ENCODE data around the gene PRR30. TPM values are rescaled to one million over a fixed set of nuclear protein-coding genes. Genes with fewer than 3 reads are reported as not detected.

PRR30 gene
- total RNA-seq, 1 donor from 2014 or later: not detected

DNA sequence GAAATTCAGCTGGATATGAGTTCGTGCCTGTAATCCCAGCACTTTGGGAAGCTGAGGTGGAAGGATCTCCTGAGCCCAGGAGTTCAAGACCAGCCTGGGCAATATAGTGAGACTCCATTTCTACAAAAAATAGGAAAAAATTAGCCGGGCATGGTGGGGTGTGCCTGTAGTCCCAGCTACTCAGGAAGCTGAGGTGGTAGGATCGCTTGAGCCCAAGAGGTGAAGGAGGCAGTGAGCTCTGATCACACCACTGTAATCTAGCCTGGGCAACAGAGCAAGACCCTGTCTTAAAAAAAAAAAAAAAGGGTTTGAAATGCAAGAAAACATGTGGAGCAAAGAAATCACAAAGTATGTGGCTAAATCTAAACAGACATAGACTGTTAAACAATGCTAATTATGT is 30.1 kb downstream of the PRR30 start:
- Mint-ChIP-seq H3K4me1 (ENCODE audit: low read depth, unreplicated experiment) (no peaks in the 10 kb centered on the region), H3K27me3 (ENCODE audit: unreplicated experiment) (no peaks in the 10 kb centered on the region)

GRCh38 chr2:27108221-27108620 is 31.0 kb downstream of the PRR30 start:
- Mint-ChIP-seq H3K27ac (ENCODE audit: unreplicated experiment) (no peak overlapping the region), H3K27me3 (ENCODE audit: unreplicated experiment) (no peaks in the 10 kb centered on the region), H3K9me3 (ENCODE audit: unreplicated experiment) (peaks cover 2% of the 10 kb centered on the region), H3K4me3 (ENCODE audit: unreplicated experiment) (no peak overlapping the region), H3K4me1 (ENCODE audit: low read depth, unreplicated experiment) (no peaks in the 10 kb centered on the region), H3K36me3 (ENCODE audit: unreplicated experiment) (no peaks in the 10 kb centered on the region)
- DNase-seq: no peak
- TF ChIP-seq CTCF (IDR thresholded peaks at IDR 0.05; ENCODE audit: partially characterized antibody, unreplicated experiment): no peak

More for the DNA sequence above, 30.1 kb downstream of the PRR30 start:
- no peak for TF ChIP-seq CTCF (IDR thresholded peaks at IDR 0.05; ENCODE audit: partially characterized antibody, unreplicated experiment)
- no peak for DNase-seq
- peaks cover 2% of the 10 kb centered on the region for H3K9me3 Mint-ChIP-seq (ENCODE audit: unreplicated experiment)
- no peak overlapping the region for H3K27ac Mint-ChIP-seq (ENCODE audit: unreplicated experiment)
- H3K4me3 Mint-ChIP-seq (ENCODE audit: unreplicated experiment): no peak overlapping the region
- no peaks in the 10 kb centered on the region for H3K36me3 Mint-ChIP-seq (ENCODE audit: unreplicated experiment)

- no peak overlapping the region for H3K4me3 Mint-ChIP-seq (ENCODE audit: unreplicated experiment)
- H3K4me1 Mint-ChIP-seq (ENCODE audit: low read depth, unreplicated experiment): no peaks in the 10 kb centered on the region
- DNase-seq: no peak
- no peaks in the 10 kb centered on the region for H3K36me3 Mint-ChIP-seq (ENCODE audit: unreplicated experiment)
- no peaks in the 10 kb centered on the region for H3K27me3 Mint-ChIP-seq (ENCODE audit: unreplicated experiment)
- peaks cover 2% of the 10 kb centered on the region for H3K9me3 Mint-ChIP-seq (ENCODE audit: unreplicated experiment)
- H3K27ac Mint-ChIP-seq (ENCODE audit: unreplicated experiment): no peak overlapping the region
- no peak for TF ChIP-seq CTCF (IDR thresholded peaks at IDR 0.05; ENCODE audit: partially characterized antibody, unreplicated experiment)
Observed at GRCh38 chr2:27105981-27106380, 33.2 kb downstream of the PRR30 start.

DNA sequence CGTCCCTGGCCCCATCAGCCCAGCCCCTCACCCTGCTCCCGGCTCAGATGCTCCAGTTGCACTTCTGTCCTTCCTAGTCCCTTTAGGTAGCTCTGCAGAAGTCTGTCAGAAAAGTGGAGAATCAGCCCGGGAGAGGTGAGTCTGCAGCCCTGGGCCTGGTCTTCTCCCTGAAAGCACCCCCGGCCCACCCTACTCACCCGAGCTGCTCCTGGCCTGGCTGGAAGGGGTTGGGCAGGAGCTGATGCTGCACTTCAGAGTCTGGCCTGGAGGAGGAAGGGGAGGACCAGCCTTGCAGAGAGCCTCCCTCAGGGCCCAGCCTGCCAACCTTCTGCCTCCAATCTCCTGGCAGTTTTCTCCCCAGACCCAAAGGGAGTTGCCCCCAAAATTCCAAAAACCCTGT is 36.9 kb downstream of the PRR30 start:
- Mint-ChIP-seq H3K9me3 (ENCODE audit: unreplicated experiment) (peaks cover 5% of the 10 kb centered on the region), H3K36me3 (ENCODE audit: unreplicated experiment) (no peaks in the 10 kb centered on the region), H3K27ac (ENCODE audit: unreplicated experiment) (no peak overlapping the region), H3K27me3 (ENCODE audit: unreplicated experiment) (peaks cover 4% of the 10 kb centered on the region), H3K4me1 (ENCODE audit: low read depth, unreplicated experiment) (peaks cover 3% of the 10 kb centered on the region), H3K4me3 (ENCODE audit: unreplicated experiment) (no peak overlapping the region)
- no peak for TF ChIP-seq CTCF (IDR thresholded peaks at IDR 0.05; ENCODE audit: partially characterized antibody, unreplicated experiment)
- no peak for DNase-seq

DNA sequence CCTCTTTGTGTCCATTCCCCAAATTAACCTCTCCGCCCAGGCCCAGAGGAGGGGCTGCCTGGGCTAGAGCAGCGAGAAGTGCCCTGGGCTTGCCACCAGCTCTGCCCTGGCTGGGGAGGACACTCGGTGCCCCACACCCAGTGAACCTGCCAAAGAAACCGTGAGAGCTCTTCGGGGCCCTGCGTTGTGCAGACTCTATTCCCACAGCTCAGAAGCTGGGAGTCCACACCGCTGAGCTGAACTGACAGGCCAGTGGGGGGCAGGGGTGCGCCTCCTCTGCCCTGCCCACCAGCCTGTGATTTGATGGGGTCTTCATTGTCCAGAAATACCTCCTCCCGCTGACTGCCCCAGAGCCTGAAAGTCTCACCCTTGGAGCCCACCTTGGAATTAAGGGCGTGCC is 39.2 kb downstream of the PRR30 start:
- TF ChIP-seq CTCF (IDR thresholded peaks at IDR 0.05; ENCODE audit: partially characterized antibody, unreplicated experiment): no peak
- no peak for DNase-seq
- Mint-ChIP-seq H3K36me3 (ENCODE audit: unreplicated experiment) (no peaks in the 10 kb centered on the region), H3K27me3 (ENCODE audit: unreplicated experiment) (peaks cover 4% of the 10 kb centered on the region), H3K9me3 (ENCODE audit: unreplicated experiment) (peaks cover 5% of the 10 kb centered on the region), H3K4me1 (ENCODE audit: low read depth, unreplicated experiment) (peaks cover 3% of the 10 kb centered on the region), H3K4me3 (ENCODE audit: unreplicated experiment) (no peak overlapping the region), H3K27ac (ENCODE audit: unreplicated experiment) (no peak overlapping the region)
